IPS-NIHi7 (cell line): ENCODE data around the gene HOXB3.

Experiments used
- DNase-seq: peaks from one replicate; pipeline ENCODE4 v3.0.0; 2012; ENCODE audit warnings: mixed read lengths; ENCODE audit errors: extremely low spot score

The HOXB3 gene

DNA sequence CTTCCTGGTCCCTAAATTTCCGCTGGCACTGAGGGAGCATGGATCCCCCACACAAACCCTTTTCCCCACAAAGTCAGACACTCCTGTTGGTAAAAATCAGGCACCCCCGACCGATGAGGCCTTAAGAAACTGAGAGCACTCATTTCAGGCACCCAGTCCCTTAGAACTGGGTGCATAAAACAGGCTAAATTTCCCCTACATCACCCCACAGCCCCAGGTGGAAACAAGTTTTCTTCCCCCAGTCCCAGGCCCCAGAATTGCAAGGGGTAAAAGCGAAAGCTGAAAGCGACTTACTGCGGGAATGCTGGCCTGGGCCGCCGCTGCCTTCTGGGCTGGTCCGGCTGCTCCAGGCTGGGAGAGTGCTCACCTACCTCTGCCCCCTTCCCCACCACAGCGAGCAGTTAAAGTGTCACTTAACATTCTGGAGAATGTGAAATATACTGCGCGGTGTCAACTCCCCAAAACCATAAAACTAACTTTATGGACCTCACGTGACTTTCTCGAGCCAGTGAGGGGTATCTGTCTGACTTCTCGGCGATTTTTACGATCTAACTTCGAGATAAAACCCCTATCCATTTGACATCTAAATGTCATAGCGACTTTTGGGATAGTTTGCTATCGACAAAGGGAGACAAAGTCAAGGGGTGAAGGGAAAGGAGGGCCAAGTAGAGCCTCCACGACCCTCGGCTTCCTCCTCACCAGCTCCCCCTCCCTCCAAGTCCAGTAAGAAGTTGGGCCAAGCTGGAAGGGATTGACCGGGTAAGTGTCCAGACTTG, at the start of gene HOXB3:
Gene HOXB3 (minus strand): TSS at position 411 of the 776 bp plus-strand sequence. CDS start 37,767 bp downstream, outside the sequence.
- no peak for DNase-seq

DNA sequence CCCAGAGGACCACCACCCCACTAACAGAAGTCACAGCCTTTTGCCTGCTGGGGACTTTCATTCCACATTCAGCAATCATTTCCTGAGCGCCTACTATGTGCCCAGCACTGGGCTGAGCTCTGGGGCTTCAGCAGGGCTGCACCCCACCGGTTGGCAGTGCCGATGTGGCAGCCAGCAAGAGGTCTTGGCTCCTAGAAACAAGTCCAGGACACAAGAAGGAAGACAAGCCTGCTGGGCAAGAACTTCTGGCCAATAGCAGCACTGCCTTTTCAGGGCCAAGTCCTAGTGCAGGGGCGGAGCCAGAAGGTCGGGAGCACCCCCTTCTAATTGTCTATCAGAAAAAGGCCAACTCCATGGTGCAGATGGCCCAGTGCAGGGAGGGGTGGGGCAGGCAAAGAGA, 49.1 kb upstream of the HOXB3 start:
- no peak for DNase-seq

DNA sequence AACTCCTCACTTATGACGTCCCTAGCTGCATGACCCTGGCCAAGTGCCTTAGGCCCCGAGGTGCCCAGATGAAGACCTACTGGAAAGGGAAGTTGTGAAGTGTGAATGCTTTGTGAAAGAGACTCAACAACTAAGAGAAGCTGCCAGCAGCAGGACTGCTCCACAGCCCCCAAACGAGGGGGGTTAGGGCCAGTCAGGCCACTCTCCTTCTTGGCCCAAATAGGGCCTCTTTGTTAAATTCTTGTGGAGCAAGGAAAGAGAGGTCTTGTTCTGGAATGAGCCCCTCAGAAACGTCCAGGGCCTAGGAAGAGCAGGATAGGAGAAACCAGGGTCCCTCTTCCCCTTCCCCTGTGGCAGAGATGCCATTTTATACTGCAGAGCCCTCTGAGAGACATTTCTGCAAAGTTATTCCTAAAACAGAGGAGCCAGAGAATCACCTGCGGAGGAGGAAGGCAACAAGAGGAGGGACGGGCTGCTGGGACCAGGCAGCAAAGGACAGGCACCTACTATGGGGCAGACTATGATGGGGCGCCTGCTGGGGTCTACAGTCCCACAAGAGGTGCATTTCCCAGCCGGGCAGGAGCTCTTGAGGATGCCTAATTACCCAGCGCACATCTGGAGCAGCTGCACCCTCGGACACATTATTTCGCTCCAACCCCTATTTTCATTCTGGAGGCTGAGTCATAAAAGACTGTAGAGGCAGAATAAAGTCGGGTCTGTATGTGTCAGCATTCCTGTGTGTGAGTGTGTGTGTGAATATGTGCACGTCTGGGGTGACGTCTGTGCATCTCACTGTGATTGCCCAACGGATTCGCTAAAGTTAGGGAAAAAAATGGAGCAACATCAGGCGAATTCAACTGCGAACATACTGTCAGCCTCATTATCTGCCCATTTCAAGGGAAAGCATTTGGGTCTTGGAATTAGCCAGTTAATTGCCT, 47.6 kb upstream of the HOXB3 start:
- DNase-seq: no peak

DNA sequence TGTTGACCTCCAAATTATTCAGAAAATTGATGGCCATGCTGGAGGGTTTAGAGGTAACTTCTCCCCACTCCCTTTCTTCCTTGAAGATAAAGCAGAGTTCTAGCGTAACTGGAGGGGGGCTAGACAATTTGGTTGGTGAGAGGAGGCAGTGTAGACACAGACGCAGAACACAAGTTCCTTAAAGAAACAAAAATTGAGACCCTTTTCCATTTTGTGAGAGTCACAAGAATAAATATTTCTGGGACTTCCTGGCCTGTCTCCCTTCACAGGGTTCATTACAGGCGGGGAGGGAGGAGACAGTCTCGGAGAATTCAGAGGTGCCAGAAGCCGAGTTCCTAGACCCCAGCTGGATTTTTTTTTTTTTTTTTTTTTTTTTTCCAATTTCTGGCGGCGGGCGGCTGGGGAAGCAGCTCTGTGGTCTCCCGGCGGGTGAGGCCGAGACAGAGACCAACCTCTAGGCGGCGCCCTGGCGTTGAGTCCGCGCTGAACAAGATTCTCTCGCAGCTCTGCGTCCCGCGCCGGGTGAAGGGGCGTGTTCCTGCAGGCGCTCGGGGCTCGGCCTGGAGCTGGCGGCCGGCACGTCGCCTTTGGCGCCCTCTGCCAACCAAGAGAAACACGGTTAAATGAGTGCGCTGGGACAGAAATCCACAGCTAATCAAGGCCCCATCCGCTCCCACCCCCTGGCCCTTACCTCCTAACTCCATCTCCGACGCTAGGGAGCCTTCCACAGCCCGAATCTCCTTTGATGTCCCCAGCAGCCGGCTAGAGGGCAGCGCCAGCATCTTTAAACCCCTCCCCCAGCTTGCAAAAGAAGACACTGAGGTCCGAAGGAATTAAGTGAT, 46.4 kb upstream of the HOXB3 start:
- DNase-seq: peak; percentile 93

DNA sequence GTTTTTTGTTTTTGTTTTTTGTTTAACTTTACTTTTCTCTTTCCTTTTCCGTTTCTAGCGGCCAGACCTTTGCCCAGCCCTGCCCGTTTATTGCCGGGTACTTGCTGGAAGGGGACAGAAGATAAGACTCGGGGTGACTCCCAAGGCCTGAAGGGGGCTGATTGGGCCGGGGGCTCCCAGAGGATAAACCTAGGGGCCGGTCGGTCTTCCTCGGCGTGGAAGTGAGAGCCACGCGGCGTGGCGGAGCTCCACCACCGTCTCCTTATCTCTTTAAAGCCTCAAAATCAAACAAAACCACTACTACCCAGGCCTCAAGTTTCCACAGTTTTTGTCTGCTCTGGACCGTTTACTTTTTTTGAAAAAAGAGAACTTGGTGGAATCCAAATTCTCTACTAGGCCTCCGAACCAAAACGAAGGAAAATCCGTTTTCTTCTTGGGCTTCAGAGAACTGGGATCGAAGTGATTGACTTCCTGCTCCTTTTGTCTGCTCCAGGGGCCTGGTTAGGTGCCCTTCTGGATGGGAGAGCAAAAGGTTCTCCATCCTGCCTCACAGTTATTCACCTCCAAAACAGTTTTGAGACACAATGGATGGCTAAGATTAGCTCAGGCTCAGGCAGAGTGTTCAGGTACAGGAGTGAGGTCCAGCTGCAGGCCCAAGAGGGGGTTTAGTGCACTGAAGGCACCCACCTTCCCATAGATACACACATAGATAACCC, 44.6 kb upstream of the HOXB3 start:
- no peak for DNase-seq

DNA sequence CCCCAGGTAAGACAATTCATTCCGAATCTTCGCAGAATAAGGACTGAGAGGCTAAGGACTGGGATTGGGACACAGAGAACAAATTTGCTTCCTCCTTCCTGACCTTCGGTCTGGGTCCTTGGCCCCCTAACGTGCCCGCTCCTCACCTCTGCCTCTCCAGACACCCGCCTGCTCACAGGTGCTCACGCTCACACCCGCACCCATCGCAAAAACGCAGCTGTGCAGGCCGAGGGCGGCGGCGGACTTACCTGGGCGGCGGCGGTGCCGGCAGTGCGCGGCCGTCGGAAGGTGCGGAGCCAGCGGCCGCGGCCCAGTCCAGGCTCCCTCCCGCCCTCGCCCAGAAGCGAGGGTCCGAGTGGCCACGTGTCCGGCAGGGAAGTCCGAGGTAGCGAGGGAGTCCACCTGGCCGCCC, 43.2 kb upstream of the HOXB3 start:
- no peak for DNase-seq

DNA sequence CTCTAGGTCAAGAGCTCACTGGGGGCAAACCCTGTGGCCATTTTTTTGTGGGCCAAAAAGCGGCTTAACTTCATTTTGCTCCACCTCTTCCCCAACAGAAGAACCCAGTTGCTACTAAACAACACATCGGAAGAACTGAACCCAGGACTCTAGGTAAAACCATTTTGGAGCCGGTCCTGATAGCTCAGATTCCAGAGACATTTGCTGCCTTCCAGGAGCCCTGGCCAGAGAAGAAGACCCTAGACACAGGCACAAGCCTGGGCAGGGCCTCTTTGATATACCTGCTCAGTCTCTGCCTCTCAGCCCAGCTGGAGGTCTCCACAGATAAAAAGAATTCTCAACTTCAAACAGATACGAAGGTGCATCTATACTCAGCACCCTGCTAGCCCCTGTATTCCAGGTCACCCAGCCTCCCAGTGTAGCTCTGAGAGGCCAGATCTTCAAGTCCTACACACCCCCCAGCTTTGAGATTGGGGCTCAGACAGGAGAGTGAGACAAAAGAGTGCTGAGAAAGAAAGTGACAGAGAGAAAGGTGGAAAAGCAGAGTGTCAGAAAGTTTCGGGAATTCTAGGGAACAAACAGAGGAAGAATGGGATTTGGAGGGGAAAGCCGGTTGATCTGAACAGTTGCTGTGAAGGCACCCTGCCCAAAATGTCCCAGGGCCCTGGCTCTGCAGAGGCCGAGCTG, 42.7 kb upstream of the HOXB3 start:
- no peak for DNase-seq

DNA sequence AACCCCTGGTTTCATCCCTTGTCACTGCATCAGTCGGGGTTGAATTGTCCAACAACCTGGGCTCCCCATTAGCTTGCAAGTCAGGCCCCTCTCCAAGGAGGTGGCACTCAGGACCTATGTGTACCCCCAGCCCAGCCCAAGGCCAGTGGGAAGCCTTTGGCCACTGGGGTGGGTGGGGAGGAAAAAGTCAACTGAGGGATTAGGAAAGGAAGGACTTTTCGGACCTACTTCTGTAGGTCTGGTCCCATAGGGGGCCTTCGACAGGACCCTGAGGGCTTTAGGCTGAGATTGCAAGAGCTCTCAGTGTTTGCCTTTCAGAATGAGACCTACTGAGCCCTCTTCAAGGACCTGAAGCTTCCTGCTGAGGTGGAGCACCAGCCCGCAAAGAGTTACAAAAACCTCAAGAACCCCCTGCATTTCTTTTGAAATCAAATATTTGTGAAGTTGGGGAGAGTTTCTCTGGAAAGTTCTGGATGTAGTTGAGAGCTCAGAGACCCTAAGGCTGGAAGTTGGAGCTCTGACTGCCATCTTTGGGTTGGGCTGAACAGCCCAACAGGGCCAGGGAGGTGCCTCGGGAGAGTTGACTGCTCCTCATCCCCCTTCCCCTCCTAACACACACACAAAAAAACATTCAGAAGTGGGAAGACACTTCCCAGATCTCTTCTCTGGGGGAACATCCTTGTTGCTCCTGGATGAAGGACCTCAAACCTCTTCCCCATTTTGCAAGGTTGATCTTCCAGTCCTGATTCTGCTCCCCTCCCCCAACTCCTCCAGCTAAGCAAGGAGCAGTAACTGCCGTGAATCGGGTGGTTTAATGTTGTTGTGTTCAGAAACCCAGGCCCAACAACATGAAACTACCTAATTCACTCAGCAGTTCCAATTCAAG, 41.9 kb upstream of the HOXB3 start:
- no peak for DNase-seq

DNA sequence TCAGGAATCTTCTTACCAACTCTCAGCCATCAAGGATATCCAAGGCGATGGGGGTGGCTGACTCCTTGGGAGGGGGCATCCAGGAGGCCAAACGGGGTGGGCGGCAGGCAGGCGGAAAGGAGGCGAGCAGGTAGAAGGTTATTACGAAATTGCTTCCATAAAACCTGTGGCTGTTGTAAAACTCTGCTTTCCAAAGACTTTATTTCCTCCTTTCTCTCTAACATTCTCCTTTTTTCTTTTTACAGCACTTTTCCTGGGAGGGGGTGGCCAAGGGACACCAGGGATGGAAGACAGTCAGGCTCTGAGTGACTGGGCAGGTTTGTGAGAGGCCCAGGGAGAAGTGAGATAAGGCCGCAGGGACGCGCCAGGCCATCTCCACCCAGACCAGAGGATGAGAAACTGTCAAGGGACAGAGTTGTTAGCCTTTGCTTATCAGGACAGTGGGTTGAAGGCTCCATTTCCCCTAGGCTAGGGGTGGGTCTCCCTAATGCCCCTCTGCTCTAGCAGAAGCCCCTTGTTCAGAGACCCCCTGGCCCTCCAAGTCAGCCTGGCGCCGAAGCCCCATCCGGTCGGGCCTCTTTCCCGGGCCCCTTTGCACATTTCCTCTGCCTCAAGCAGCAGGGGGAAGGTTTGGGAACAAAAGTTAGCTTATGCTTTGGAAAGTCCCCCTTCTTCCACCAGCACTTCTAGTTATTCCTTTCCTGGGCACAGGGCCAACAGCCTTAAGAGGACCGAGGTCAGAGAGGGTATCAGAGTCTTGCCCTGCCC, 41.1 kb upstream of the HOXB3 start:
- DNase-seq: no peak

DNA sequence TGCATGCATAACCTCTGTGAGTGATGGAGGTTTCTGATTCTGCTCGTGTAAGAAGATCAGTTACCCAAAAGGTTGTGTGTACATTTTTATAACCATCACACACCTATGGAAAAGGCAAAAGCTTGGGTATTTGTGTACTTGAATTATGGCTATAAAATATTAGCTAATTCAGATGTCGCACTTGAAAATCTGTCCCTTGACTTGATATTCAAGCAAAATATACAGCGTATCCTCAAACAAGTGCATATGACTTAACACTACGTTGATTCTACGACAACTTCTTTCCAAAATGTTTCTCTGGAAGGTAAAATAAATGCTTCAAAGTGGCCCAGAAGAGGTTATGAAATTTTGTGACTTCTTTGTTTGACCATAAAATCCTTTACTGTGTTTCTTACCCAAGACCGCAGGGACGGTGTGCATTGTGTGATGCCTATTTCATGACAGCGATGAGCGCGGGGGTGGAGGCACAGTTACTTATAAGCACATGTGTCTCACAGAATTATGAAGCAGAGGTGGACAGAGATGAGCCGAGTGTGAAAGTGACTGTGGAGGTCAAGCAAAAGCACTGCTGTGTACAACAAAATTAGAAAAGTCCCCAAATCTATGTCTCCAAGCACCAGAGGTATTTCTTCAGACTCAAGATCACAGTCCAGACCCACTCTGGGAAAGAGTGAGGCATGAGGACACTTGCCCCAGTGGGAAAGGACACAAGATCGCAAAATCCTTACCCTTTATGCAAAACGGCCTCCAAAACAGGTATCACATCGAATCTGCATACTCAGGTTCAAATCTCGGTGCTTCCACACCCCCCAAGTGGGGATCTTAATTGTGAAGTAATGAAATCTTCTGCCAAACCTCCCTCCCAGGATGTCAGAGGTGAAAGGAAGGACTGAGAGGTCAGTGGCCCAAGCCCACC, 40.2 kb upstream of the HOXB3 start:
- DNase-seq: no peak

DNA sequence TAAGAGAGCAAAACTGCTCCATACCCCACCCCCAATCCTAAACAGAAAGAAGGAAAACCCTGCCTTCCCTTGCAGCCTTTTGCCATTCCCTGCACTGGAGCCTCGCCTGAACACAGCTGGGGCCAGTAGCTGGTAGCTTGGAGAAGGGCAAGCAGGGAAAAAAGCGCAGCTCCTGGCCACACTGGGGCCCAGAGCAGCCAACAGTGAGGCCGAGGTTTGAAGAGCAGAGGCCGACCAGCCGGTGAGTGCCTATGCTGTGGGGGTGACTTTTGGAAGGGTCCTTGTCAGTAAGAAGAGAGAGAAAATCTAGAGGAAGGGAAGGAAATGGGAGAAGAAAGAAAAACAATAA, 39.3 kb upstream of the HOXB3 start:
- DNase-seq: no peak

DNA sequence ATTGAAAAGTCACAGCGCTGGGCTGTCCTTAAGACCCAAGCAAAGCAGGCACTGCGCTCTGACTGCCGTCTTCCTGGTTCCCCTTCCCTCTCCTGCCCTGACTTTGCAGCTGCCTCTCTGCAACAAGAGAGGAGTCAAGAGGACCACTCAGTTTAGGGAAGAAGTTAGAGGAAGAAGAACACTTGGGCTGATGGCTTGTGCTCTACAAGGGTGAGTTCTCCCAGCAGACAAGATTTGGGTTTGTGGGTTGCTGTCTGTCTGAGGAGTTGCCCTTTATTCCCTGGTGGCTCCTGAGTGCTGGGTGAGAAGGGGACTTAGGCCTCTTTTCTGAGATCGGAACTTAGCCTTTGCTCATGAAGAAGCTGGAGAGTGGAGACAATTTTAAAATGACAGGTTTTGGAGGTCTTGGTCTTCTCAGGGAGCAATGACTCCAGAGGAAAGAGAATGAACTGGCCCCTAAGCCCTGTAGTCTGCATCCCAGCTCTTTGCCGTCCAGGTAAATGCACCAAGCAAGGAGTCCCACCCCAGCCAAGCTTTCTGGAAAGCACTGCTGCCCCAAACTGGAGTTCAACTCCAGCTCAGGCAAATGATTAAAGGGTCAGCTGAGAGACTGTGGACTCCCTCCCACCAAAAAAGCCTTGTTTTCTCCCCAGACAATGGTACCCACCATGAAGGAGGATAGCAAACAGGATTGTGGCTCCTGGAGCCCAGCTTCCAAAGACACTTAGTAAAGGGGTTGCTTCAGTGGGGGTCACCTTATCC, 38.8 kb upstream of the HOXB3 start:
- DNase-seq: no peak

DNA sequence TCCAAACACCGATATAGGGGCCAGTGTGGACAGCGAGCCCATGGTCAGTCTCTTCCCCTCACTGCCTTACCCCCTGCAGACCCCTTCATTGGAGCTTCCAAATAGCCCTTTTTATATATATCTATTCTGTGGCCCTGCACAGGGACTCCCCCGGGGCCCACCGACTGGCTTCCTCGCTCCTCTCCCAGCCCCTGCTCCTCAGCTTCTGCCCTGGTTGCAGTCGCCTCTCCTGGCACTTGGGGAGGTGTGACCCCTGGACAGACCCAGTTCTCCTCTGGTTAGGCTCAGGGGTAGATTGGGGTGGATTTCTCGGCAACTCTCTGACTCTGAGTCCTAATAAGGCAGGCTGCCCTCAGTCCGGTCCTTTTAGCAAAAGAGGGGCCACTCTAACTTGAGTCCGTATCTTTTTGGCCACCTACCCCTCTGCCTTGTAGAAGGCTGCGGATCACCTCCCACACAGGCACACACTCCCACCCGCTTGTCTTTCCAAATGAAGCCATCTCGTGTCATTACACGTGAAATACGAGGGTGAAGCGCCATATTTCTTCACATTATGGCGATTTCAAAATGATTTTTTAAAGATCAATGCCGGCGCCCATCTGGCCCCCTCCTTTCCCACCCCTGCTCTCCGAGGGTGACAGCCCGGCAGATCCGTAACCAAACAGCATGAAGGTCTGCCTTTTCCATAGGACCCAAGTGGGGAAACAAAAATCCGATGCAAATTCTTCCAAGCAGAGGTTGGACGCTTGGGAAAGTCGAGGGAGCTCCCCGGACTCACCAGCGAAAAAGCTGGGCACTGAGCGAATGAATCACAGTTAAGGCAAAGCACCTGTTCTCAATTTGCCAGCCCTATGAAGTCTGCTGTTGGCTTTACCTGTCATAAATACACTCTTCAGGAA, 37.8 kb upstream of the HOXB3 start:
- DNase-seq: no peak

DNA sequence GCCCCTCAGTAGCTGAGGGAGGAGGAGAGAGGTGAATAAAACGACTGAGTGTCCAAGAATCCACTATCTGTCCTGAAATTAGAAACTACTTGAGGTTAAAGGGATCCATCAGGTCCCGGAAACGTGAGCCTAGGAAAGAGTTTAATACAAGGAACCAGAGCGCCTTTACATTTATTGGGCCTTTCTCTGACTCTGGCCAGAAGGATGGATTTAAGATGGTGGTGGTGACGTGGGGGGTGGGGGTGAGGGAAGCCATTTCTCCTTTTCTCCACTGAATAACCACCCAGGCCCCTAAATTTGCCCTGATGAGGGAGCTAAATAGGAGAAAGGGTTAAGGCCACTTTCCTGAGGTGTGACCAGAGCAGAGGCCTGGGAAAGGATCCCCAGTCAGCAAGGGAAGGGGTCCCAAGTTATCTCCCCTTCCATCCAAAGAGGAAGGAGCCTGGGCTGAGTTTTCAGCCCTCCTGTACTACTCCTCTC, 37.1 kb upstream of the HOXB3 start:
- no peak for DNase-seq

DNA sequence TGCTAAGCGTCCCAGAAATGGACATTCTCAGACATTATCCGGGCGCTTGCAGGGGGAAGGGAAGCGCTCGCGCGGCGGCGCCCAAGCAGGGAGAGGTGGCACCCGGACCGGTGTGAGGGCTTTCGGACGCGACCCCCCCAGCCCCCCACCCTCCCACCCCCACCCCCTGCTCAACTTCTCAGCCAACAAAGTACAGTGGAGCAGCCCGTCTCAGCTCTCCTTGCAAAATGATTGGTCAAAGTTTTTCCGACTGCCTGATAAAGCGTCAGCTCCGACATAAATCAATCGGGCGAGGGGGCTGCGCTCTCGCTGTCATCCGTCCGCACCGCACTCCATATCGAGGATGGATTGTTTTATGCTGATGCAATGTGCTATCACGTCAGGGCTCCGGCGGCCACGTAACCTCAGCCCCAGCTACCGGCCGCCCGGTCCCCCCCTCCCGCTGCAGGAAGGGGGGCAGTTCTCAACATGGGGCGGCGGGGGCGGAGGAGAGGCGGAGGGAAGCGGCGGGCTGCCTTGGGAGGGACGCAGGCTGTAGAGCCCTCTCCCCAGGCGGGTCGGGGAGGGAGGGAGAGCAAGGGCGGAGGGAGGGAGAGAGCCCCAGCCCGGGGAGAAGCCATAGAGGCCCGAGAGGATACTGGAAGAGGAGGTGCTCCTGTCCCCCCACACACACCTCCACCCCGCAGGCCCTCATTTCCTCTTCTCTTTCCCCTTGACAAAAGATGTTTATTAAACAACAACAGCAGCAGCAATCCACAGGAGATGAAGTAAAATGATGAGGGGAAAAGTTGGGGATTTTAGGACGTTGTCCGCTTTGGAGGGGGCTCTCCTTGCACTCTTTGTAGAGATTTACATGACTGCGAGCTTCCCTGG, 36.4 kb upstream of the HOXB3 start, which contains the start of gene HOXB9:
Gene HOXB9 (minus strand): TSS at position 114 of the 873 bp plus-strand sequence. CDS start 89 bp downstream, at position 25.
- peak; percentile 68 for DNase-seq
